Motor neuron (in vitro differentiated cells): ENCODE results near the gene PAPOLG. TPM values are rescaled to one million over a fixed set of nuclear protein-coding genes. Genes with fewer than 3 reads are reported as not detected.
"Not testable (repeated sequence)": the region's sequence is repeated elsewhere in the genome, so short reads cannot be mapped to it uniquely, and the experiment has no call there.

Experiments used
- ATAC-seq, 8 experiments: fragments of 200-7000 bp; cut with Tn5 transposase; replicated peaks in 6 of 8; 2 replicates each; pipeline ENCODE4 v1.8.0; 2021; ENCODE audit warnings: mild to moderate bottlenecking in 8 of 8, moderate library complexity in 8 of 8
- H3K27ac ChIP-seq, 2 donors: fragments of 250-450 bp; sonication (Bioruptor Pico); 2 replicates each; pipeline ENCODE4 v1.9.0; 2021; ENCODE audit warnings: antibody characterized with exemption in 2 of 2, mild to moderate bottlenecking in 2 of 2, moderate library complexity in 1 of 2
- H3K4me1 ChIP-seq, 2 donors: fragments of 250-450 bp; sonication (Bioruptor Pico); replicated peaks in 1 of 2; 2 replicates each; pipeline ENCODE4 v1.6.1; 2021; ENCODE audit warnings: antibody characterized with exemption in 2 of 2, mild to moderate bottlenecking in 2 of 2, moderate library complexity in 1 of 2
- H3K4me3 ChIP-seq, 5 donors: fragments of 250-450 bp; sonication (Bioruptor Pico); 2 replicates each; pipeline ENCODE4 v1.9.0; 2021; ENCODE audit warnings: antibody characterized with exemption in 5 of 5, mild to moderate bottlenecking in 5 of 5, moderate library complexity in 4 of 5
- WGBS, 10 experiments: fragments of 450-650 bp; shearing (Covaris generic); methylation state at CpG; one replicate each; pipeline ENCODE4 v1.0.0; 2022; 5-methylcytosine and 5-hydroxymethylcytosine counted together
- in situ Hi-C, 9 experiments: fragments of 400-800 bp; cut with MboI; loops; one replicate each; pipeline ENCODE4 v1.15.0; 2021; ENCODE audit warnings: low sequenced_read_pairs in 9 of 9, low pct_unique_long_range_greater_than_20kb in 2 of 9; ENCODE audit not compliant: unreplicated experiment in 9 of 9
- total RNA-seq, 8 experiments: library from RNA; unstranded; fragments of 300-600 nt; gene quantifications; 2 replicates each; pipeline versions ENCODE4 v1.2.3 to v1.2.4, GENCODE V29; 2022

The PAPOLG gene
- total RNA-seq, 8 experiments from 2014 or later: 7.3 to 23.9 (median 20.2) TPM

DNA sequence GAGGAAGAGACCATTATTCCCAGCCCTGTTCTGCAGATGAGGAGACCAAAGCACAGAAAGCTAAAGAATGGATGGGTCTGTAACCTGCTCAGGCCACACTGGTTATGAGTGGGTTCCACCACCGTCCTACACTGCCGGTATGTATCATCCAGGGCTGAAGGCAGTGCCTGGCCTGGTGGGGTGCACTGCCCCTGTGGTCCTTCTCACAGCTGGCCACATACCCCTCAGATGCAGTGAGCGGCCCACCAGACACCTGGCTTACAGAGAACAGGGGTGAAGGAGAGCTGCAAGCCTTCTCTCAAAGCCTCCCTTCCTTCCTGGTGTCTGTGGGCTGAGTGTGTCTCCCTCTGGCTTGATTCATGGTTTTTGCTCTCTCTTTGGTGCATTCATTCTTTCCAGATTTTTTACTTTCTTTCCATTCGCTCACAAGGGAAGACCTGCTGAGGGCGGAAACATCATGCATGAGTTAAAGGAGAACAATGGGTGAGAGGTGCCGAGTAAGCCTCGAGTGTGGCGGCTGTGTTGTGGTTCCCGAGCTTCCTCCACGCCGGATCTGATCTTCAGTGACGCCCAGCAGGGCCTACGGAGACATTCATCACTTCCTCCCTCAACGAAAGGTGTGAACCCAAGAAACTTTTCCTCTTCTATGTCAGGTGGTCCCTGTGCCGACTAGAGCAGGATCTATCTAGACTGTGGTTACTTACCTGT lies 63.2 kb downstream of the PAPOLG start:
- no peak overlapping the region for H3K27ac ChIP-seq
- WGBS, 10 experiments: 67 to 96% (median 81%) methylated on average over 1 to 12 of the region's 15 CpGs; no CpG with 5 or more reads in 2 of the 10 experiments
- H3K4me3 ChIP-seq: no peak overlapping the region
- in situ Hi-C loops: loop anchor here in 2 of 9 experiments (10.0 to 25.0 kb wide), 2 partner anchors 168 to 185 kb away; no protein-coding TSS in a partner anchor
- H3K4me1 ChIP-seq: no peaks in the 10 kb centered on the region
- ATAC-seq: no peak

DNA sequence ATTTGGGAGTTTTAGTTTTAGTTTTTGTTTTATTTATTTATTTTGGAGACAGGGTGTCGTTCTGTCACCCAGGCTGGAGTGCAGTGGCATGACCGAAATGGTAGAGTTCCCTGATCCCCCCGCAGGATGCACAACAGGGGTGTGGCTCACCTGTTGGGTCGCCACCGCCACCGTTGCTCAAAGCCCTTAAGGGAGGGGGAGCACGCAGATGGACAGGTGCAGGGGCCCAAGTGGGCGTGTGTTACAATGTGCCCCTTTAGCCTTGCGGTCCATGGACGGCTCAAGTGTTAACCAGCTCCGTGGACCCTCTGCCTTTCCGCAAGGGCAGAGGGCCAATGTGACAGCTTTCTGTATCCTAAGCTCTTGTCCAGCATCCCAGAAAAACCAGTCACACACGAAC lies 63.9 kb downstream of the PAPOLG start:
- no peak overlapping the region for H3K4me3 ChIP-seq
- in situ Hi-C loops: loop anchor here in 2 of 9 experiments (10.0 to 25.0 kb wide), 2 partner anchors 167 to 185 kb away; no protein-coding TSS in a partner anchor
- 60 to 100% (median 81%) methylated on average over 1 to 10 of the region's 13 CpGs; no CpG with 5 or more reads in 2 of the 10 experiments for WGBS, 10 experiments
- no peaks in the 10 kb centered on the region for H3K4me1 ChIP-seq
- no peak overlapping the region for H3K27ac ChIP-seq
- ATAC-seq: no peak

GRCh38 chr2:60820416-60821132 lies 64.5 kb downstream of the PAPOLG start:
- in situ Hi-C loops: loop anchor here in 1 of 9 experiments (25.0 kb wide), 1 partner anchor 167 kb away; no protein-coding TSS in a partner anchor
- no peak overlapping the region for H3K4me3 ChIP-seq
- H3K27ac ChIP-seq: no peak overlapping the region
- no peaks in the 10 kb centered on the region for H3K4me1 ChIP-seq
- WGBS, 10 experiments: 50 to 95% (median 83%) methylated on average over 1 to 8 of the region's 12 CpGs; no CpG with 5 or more reads in 1 of the 10 experiments
- ATAC-seq: no peak

DNA sequence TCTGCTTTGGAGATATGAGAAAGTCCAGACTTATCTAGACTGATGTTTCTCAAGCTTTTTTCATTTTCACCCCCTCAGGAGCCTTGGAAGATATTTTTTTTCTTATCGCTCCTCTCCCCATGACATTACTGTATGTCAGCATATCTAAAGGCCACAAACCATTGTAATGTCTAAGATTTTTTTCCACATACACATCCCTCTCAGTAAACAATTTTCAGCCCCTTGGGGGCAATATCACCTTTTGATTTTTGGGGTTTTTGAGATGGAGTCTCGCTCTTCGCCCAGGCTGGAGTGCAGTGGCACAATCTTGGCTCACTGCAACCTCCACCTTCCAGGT lies 65.0 kb downstream of the PAPOLG start:
- H3K4me3 ChIP-seq: no peak overlapping the region
- WGBS, 10 experiments: 80 to 100% (median 90%) methylated on average over 1 to 3 of the region's 3 CpGs; no CpG with 5 or more reads in 3 of the 10 experiments
- no peak for ATAC-seq

DNA sequence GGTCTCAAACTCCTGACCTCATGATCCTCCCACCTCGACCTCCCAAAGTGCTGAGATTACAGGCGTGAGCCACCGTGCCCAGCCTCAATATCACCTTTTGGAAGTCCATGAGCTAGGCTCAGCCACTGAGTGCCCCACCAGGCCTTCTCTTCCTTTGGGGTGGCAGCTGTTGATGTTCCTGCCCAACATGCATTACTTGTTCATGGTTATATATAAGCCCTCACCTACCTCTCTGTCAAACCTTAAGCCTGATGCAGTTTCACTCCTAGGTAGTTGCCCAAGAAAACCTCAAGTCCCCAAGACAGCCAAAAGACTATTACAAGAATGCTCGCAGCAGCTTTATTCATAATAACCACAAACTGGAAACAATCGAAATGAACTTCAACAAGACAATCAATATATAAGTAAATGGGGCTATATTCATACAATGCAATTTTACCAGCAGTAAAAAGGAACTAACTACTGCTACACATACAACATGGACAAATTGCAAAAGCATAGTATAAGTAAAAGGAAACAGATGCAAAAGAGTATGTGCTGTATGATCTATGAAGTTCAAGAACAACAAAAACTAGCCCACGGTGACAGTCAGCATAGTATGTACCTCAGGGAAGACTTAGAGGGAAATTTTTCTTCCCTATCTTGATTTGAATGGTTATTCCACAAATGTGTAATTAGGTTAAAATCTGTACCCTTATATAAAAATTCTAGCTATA lies 65.7 kb downstream of the PAPOLG start:
- no peak for ATAC-seq
- WGBS, 10 experiments: 22 to 100% (median 54%) methylated on average over 1 to 5 of the region's 6 CpGs; no CpG with 5 or more reads in 2 of the 10 experiments
- no peak overlapping the region for H3K4me3 ChIP-seq
- in situ Hi-C loops: loop anchor here in 1 of 9 experiments (25.0 kb wide), 1 partner anchor 166 kb away; no protein-coding TSS in a partner anchor
- H3K27ac ChIP-seq: no peak overlapping the region
- H3K4me1 ChIP-seq: no peaks in the 10 kb centered on the region

More for the DNA sequence above, 65.0 kb downstream of the PAPOLG start:
- Histone ChIP-seq H3K4me1 (no peaks in the 10 kb centered on the region), H3K27ac (no peak overlapping the region)
- in situ Hi-C loops: loop anchor here in 1 of 9 experiments (25.0 kb wide), 1 partner anchor 166 kb away; no protein-coding TSS in a partner anchor

- Histone ChIP-seq H3K4me3 (no peak overlapping the region), H3K27ac (no peak overlapping the region), H3K4me1 (no peaks in the 10 kb centered on the region)
- peak in 1 of 8 experiments; percentile 27 for ATAC-seq
- in situ Hi-C loops: loop anchor here in 1 of 9 experiments (25.0 kb wide), 1 partner anchor 164 kb away; no protein-coding TSS in a partner anchor
- 10 to 100% (median 82%) methylated on average over 1 to 4 of the region's 4 CpGs for WGBS, 10 experiments
These were observed 66.9 kb downstream of the PAPOLG start for GRCh38 chr2:60822987-60823386.

- H3K4me1 ChIP-seq: no peaks in the 10 kb centered on the region
- H3K4me3 ChIP-seq: no peak overlapping the region
- in situ Hi-C loops: loop anchor here in 1 of 9 experiments (25.0 kb wide), 1 partner anchor 164 kb away; no protein-coding TSS in a partner anchor
- WGBS, 10 experiments: 20 to 100% (median 88%) methylated on average over 1 to 8 of the region's 10 CpGs; no CpG with 5 or more reads in 1 of the 10 experiments
- no peak overlapping the region for H3K27ac ChIP-seq
- no peak for ATAC-seq
These were observed 67.7 kb downstream of the PAPOLG start for GRCh38 chr2:60823694-60824305.

GRCh38 chr2:60825666-60826065 lies 69.6 kb downstream of the PAPOLG start:
- Histone ChIP-seq H3K4me1 (no peaks in the 10 kb centered on the region), H3K4me3 (no peak overlapping the region), H3K27ac (no peak overlapping the region)
- in situ Hi-C loops: no loop called here
- 0 to 85% (median 65%) methylated on average over 1 to 2 of the region's 2 CpGs; no CpG with 5 or more reads in 2 of the 10 experiments for WGBS, 10 experiments
- no peak for ATAC-seq

- WGBS, 10 experiments: 0 to 100% (median 76%) methylated on average over 1 to 2 of the region's 2 CpGs; no CpG with 5 or more reads in 4 of the 10 experiments
- peak in 3 of 8 experiments; percentile 26 to 98 (median 90) for ATAC-seq
- Histone ChIP-seq H3K27ac (no peak overlapping the region), H3K4me3 (no peak overlapping the region), H3K4me1 (no peaks in the 10 kb centered on the region)
- in situ Hi-C loops: no loop called here
These were observed 70.0 kb downstream of the PAPOLG start for GRCh38 chr2:60826111-60826510.

- ATAC-seq, H3K4me3 ChIP-seq, H3K4me1 ChIP-seq, in situ Hi-C loops, H3K27ac ChIP-seq: not testable (repeated sequence)
- 39 to 100% (median 89%) methylated on average over 1 to 2 of the region's 3 CpGs; no CpG with 5 or more reads in 1 of the 10 experiments for WGBS, 10 experiments
These were observed 70.8 kb downstream of the PAPOLG start for GRCh38 chr2:60826860-60827259.

DNA sequence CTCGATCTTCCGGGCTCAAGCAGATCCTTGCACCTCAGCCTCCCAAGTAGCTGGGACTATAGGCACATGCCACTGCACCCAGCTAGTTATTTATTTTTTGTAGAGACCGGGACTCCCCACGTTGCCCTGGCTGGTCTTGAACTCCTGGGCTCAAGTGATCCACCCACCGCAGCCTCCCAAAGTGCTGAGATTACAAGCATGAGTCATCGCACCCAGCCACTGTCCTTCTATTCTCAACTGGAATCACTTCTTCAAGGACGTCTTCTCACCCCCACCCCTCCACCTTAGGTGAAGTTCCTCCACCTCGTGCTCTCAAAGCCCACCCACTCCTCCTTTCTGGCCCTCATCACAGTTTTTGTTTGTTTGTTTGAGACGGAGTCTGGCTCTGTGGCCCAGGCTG lies 71.3 kb downstream of the PAPOLG start:
- in situ Hi-C loops: no loop called here
- WGBS, 10 experiments: 63 to 100% (median 86%) methylated on average over 2 to 8 of the region's 9 CpGs; no CpG with 5 or more reads in 2 of the 10 experiments
- H3K27ac ChIP-seq: no peak overlapping the region
- H3K4me1 ChIP-seq: no peaks in the 10 kb centered on the region
- H3K4me3 ChIP-seq: no peak overlapping the region
- no peak for ATAC-seq

DNA sequence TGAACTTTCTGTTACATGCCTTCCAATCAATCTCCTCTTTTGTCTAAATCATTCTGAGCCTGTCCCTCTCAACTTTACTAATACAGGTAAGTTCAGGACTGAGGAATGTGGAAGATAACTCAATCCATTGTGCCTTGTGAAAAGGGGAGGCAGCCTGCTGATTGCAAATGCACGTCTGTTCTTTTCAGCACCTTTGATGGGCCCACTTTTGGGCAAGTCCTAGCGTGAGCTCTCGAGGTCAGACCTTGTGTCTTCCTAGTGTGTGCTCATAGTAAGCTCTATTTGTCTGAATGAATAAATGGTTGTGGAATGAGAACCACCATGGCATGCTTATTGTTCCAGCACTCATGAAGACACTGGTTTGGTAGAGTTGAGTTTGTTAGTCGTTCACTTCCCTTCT lies 74.9 kb downstream of the PAPOLG start:
- no peak for ATAC-seq
- in situ Hi-C loops: no loop called here
- 0 to 100% (median 37%) methylated on average over 1 to 3 of the region's 4 CpGs; no CpG with 5 or more reads in 4 of the 10 experiments for WGBS, 10 experiments

More for the DNA sequence above, 74.9 kb downstream of the PAPOLG start:
- no peak overlapping the region for H3K27ac ChIP-seq
- H3K4me1 ChIP-seq: no peaks in the 10 kb centered on the region
- H3K4me3 ChIP-seq: no peak overlapping the region
